GM10847 (cell line): ENCODE data around the gene PLEKHM1.

Source experiments
- POLR2A ChIP-seq: IDR thresholded peaks from 2 replicates; pipeline ENCODE4 v1.6.1; 2011; ENCODE audit not compliant: insufficient read length; ENCODE audit errors: extremely low read depth

Gene PLEKHM1

DNA sequence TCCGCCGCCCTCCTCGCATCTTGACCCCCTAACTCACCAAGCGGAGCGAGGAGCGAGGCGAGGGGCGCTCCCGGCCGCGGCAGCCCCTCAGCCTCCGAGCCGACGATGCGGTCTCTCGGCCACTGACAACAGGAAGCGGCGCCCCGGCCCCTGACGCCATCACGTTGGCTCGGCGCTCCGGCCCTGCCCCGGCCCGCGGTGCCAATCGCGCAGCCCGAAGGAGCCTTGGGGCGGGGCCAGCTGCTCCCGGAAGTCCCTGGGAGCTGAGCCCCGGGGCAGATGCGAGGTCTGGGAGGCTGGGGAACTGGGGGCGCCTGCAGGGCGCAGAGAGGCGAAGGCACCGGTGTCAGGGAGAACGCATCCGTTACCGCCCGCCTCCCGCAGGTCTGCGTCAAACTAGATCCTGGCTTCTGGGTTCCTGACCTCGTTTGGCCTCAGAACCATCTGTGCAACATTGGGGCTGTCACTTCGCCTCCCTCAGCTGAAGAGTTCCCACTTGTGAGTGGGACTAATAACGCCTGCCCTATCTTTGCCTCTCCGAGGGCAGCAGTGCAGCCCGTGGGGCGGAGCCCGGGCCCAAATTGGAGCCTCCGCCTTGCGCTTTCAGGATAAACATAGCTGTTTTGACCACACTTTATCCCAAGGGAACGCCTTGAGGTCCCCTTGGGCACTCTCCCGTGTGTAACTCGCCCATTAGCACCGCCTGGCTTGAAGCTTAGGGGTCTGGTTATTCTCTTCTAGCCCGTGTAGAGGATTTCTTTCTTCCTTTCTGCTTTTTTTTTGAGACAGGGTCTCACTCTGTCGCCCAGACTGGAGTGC lies at the start of gene PLEKHM1:
Gene PLEKHM1, minus strand, starts transcription at position 107 of the 819 bp plus-strand sequence. CDS start 8,237 bp downstream, outside the sequence.
- peak; percentile 50 for TF ChIP-seq POLR2A

DNA sequence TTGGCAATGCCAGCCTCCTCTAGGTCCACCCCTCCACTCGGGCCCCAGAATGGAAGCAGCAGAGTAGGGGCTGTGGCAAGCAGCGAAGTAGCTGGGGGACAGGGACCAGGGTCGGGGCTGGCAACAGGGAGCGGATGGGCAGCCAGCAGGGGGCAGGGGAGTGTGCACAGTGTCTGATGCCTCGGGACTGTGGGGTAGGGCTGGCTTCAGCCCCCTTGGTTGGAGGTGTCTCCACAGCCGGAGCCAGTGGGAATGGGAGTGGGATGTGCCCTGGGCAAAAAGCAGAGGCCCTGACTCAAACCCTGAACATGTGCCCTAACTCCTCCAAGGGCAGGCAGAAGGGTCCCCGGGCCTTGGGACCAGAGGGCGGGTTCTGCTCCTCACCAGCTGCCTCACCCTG lies 39.4 kb downstream of the PLEKHM1 start:
- TF ChIP-seq POLR2A, result no peak

DNA sequence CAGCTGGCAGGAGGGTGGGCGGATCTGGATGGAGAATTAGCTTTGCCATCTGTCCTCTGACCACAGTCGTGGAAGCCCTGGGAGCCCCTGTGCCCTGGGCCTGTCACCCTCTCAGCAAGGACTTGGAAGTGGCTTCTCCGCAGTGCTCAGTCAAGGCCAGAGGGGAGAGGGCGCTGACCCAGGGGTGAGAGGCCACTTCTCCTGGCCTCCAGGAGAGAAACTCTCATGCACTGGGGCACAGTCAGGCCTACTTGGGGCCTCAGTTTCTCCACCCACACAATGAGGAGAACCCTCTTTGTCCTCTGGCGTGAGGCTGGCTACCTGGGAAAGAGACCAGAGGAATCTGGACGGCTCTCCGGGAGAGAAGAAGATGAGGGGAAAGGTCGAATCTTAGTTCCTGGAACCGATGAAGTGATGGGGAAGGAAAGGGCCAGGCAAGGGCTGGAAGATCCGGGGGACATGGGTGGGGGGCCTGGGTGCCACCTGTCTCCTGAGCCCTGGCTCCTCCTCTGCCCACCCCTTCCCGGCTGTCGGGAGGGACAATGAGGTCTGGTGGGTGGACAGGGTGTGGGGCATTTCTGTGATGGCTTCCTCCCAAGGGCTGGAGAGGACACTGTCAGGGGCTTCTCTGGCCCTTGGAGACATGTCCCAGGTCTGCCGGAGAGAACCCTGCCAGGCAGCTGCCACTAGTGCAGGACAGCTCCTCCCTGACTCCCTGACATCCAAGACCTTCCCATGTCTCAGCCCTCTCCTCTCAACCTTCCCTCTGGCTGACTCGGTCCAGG lies 48.8 kb downstream of the PLEKHM1 start:
- TF ChIP-seq POLR2A, result no peak

DNA sequence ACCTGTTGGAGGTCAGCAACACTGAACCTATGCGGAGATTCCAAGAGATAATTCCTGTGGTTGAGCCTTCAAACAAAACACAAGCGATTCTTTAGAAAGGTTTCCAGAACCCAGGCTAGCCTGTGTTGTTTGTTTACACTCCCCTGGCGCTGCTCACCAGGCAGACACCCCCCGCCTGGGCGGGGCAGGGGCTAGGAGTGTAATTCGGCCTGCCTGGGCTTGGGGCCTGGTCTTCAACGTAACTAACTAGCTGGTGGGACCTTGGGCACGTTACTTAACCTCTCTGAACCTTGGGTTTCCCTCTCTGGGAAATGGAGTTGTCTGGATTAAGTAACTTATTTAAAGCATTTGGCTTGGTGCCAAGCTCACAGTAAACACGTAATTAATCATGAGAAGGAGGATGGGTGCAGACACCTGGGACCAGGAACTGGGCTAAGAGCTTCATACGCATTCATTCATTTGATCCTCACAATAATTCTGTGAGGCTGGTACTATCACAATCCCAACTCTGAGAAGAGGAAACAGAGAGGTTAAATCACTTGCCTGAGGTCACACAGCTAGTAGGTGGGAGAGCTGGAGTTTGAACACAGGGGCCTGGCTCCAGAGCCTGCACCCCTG lies 50.3 kb downstream of the PLEKHM1 start:
- TF ChIP-seq POLR2A, result no peak

DNA sequence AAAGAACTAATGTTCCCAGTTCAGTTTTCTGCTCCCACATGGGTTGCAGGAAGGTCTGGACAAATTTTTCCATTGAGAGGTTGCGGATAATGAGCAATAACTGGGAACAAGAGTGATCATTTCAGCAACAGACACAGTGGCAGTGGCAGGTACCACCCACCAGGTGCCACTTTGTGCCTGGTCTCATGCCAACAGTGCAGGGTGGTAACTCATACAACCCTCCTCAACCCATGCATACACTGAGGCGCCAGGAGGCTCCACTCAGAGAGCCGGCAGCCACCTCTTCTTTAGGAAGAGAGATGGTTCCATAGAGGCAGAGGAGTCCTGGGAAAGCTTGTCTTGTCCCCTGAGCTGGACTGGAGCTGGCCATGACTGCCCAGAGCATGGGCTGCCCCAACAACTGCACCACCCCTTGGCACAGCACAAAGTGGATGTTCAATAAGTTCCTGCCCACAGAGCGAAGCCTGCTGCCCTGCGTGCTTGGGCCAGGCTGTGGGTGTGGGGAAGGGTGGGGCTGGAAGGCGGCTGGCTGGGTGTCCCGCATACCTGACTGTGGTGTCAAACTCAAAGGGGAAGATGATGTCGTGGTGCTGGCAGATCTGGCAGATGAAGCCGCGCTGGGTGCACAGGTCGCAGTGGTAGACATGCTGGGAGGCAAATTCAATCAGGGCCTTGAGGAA lies 51.5 kb downstream of the PLEKHM1 start:
- TF ChIP-seq POLR2A, result no peak

DNA sequence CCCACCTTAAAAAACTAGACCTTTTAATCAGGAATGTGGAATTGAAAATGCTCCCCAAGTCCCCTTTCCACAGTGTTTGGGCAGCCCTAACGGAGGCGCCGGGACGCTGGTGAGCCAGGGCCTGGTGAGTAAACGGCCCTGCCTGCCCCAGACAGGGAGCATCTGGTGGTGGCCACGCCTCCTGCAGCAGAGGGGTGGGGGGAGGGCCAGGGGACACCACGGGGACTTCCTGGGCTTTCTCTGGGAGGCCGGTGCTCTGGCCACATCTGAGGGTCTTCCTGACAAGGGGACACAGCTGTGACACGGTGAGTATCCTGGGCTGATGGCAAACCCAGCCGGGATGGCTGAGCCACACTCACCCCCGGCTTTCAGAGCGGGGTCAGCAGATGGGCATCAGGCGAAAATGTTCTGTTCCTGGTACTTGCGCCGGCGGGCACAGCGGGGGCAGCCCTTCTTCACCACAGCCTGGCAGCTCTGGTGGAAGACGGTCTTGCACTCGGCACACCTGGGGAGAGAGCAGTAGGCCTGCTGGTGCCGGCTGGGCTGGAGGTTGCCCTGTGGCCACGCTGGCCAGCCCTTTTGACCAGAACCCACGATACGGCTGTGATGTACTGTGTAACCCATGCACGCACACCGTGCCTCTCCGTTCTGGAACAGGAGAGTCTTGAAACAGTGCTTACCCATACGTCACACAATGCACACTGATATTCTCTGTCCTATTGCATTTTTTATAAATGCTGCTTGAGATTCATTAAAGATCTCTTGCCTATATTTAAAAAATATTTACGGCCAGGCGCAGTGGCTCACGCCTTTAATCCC lies 52.8 kb downstream of the PLEKHM1 start:
- TF ChIP-seq POLR2A, result no peak

DNA sequence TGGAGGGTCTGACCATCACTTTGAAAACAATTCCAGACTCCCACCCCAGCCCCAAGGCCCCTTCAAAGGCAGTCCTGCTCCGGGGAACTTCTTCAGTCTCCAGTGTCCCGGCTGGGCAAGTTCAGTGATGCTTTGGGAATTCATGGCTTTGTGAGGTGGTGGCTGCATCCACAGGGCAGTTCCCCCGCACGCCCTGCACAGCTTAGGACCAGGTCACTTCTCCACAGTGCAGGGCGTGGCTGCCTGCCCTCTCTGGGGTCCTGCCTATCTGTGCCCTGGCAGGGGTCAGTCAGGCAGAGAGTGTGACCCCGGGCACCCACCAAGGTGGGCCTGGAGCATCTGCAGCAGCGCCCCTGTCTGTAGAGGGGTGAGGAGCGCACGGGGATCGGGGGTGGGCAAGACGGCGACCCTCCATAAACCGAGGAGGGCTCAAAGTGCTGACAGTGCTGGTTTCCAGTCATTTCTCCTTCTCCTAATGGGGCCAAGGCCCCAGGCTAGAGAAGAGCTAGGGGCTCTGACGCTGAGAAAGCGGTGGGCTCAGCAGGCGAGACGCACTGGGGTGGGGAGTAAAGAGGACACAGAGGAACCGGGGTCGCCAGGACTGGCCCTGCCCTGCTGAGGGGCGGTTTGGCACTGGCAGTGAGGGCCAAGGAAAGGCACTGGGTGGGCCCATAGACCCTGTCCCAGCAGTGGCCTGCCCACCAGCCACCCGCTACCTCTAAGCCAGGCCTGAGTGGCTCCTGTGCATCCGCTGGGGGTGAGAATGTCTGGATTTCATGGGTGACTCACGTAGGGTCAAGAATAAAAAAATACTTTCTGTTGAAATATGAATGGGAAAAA lies 53.7 kb downstream of the PLEKHM1 start:
- TF ChIP-seq POLR2A, result no peak

DNA sequence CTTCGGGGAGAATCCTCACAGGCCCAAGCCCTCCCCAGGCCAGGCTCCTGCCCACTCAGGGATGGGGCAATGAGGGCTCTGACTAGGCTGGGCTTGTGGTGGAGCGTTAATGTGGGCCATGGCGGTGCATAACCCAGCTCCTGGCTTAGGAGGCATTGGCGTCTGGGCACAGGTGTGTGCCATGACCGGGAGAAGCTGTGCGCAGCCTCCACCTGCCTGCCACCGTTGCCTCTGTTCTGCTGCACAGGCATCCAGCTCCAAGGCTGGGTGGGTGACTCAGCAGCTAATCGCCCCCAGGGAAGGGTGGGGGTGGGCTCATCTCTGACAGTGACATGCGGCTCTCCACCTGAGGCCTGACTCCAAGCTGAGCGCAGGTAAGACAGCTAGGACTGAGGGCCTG lies 54.4 kb downstream of the PLEKHM1 start:
- TF ChIP-seq POLR2A, result no peak

DNA sequence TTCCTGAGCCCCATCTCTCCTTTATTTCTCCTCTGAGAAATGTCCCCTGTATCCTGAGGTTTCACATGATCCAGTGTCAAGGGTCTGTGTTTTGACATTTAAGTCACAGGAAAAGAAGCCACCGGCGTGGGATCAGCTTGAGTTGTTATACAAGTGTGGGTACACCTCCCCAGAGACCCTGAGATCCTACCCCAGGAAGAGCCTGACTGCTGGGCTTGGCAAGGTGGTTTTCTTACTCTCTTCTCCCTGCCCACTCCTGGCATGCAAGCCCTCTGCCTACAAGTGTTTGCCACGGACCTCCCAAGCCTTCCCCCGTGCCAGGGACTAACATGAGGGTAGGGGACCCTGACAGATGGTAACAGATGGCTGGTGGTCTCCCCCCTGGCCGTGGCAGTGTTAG lies 55.0 kb downstream of the PLEKHM1 start:
- no peak for TF ChIP-seq POLR2A

DNA sequence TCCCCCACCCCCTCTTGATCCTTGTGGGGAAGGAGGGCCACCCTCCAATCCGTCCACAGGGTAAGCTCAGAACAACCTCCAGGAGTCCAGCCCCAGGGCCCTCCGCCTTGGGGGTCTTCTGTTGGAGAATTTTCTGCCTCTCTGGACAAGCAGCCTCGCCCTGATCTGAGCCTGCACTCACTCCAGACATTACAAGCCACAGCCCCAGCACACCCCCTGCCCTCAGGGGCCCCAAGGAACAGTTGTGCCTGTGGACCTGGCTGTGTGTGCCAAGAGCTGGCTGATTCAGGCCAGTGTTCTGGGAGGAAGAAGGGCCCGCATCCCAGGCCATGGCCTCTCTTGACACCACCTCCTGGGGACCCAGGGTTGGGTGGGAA lies 57.4 kb downstream of the PLEKHM1 start:
- TF ChIP-seq POLR2A, result no peak

DNA sequence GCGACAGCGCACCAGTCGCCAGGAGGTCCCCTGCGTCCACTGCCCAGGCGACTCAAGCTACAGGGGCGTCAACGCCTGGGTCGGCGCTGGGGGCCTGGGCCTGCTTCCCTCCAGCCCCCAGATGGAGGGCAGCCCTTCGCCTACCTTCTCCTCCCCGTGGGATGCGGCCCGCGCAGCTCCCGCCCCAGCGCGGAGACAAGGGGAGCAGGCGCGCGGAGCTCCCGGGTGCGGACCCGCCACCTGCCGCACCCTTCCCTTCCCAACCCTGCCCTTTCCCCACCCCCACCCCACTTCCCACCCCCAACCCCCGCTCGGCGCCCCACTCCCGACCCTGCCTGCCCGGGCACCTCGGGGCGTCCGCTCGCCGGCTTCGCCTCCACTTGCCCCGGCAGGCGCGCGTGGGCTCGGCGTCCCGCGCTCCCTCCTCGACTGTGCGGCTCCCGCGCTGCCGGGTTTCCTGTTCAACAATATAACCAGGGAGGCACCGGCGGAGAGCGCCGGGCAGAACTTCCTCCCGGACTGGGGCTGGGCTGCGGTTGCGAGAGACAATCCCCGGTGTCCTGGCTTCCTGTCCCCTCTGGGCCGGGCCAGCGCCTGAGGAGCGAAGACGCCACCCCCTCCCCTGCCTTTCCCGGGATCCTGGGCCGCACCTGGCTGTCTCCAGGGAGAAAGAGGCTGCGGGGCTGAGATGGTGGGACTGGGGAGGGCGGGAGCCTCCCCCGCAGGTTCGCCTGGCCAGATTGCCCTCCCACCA lies 57.9 kb downstream of the PLEKHM1 start, which contains the start of gene ARHGAP27:
Gene ARHGAP27, minus strand, starts transcription at position 466 of the 754 bp plus-strand sequence. CDS start 2,591 bp downstream, outside the sequence.
- TF ChIP-seq POLR2A, result no peak

DNA sequence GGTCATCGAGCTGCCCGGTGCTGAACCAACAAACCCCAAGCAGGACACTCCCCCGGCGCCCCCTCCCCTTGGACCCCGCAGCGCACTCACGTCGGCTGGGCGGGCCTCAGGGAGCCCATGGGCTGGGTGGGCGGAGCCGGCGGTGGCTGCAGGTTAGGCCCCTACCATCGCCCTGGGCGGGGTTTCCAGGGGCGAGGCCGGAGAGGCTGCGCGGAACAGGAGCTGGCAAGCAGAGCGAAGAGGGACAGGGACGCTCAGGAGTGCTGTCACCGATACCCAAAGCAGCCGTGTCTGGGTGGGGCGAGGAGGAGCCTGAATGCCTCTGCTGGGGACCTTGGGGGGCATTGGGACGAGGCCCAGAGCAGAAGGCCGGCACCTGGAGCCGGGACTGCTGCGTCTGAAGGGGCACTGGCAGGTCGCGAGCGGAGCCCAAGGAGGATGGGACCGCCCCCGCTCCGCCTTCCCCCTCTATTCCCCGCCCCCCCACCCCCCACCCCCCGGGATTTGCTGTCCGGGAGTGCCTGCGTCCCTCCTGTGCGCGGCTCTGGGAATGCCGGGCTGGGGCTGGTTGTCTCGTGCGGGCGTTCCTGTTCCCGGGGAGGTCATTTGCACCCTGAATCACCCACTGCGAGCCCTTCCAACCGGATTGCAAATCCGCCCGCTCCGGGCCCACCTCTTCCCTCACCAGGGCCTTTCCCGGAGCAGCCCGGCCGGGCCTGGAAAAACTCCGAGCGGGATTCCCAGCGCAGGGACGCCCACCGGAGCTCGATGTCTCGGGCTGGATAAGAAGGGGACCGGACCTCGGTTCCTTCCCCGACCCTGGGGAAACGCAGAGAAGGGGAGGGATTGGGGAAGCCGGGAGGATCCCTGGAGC lies 58.8 kb downstream of the PLEKHM1 start:
- TF ChIP-seq POLR2A, result no peak
